HepG2 (cell line): Measurements from ENCODE around the gene STX10. TPM values are rescaled to one million over a fixed set of nuclear protein-coding genes. Genes with fewer than 3 reads are reported as not detected.

ENCODE experiments used
- BCL6 ChIP-seq: IDR thresholded peaks from 2 replicates; pipeline ENCODE4 v1.6.1; 2016; ENCODE audit warnings: missing genetic modification reagents, missing compliant biosample characterization
- CHD2 ChIP-seq: IDR thresholded peaks from 2 replicates; pipeline ENCODE4 v1.6.1; 2011; ENCODE audit warnings: low read depth, low read length, improper control_type of control experiment
- ETV5 ChIP-seq: IDR thresholded peaks from 2 replicates; pipeline ENCODE4 v1.6.1; 2018; ENCODE audit warnings: missing biosample characterization, missing genetic modification reagents, inconsistent platforms, borderline replicate concordance
- ETV6 ChIP-seq: sonication (generic); formaldehyde crosslinking; conservative IDR thresholded peaks from 2 replicates; pipeline ENCODE4 v1.4.0; 2020; ENCODE audit warnings: missing genetic modification reagents
- GABPA ChIP-seq, 2 experiments: IDR thresholded peaks; 2 replicates each; pipeline ENCODE4 v1.6.1; 2011 to 2016; ENCODE audit warnings: low read depth in 2 of 2, low read length in 1 of 2, missing biosample characterization in 1 of 2, missing genetic modification characterization in 1 of 2
- ISL2 ChIP-seq: sonication (generic); formaldehyde crosslinking; IDR thresholded peaks from 2 replicates; pipeline ENCODE4 v1.5.0; 2020; ENCODE audit warnings: missing genetic modification reagents
- NR1H2 ChIP-seq: sonication (generic); formaldehyde crosslinking; IDR thresholded peaks from 2 replicates; pipeline ENCODE4 v1.8.1; 2022; ENCODE audit warnings: low read depth, missing genetic modification reagents, borderline replicate concordance
- PRPF4 ChIP-seq: fragments of 200-400 bp; formaldehyde crosslinking; IDR thresholded peaks from 2 replicates; pipeline ENCODE4 v1.6.1; 2016; ENCODE audit warnings: low read length, low read depth; ENCODE audit not compliant: poor library complexity, severe bottlenecking
- SIX4 ChIP-seq: sonication (generic); formaldehyde crosslinking; IDR thresholded peaks from 2 replicates; pipeline ENCODE4 v1.4.0; 2020; ENCODE audit warnings: missing genetic modification reagents
- ZBTB20 ChIP-seq: sonication (generic); formaldehyde crosslinking; IDR thresholded peaks from 2 replicates; pipeline ENCODE4 v1.8.1; 2023; ENCODE audit warnings: missing genetic modification reagents, low read depth, mild to moderate bottlenecking, borderline replicate concordance
- ZBTB42 ChIP-seq: sonication (generic); formaldehyde crosslinking; IDR thresholded peaks from 2 replicates; pipeline ENCODE4 v1.5.0; 2020; ENCODE audit warnings: mild to moderate bottlenecking, missing genetic modification reagents
- ZFP36L1 ChIP-seq: sonication (generic); formaldehyde crosslinking; IDR thresholded peaks from 2 replicates; pipeline ENCODE4 v1.8.0; 2022; ENCODE audit warnings: mild to moderate bottlenecking, missing genetic modification reagents, moderate library complexity
- ZNF12 ChIP-seq: sonication (generic); formaldehyde crosslinking; IDR thresholded peaks from 2 replicates; pipeline ENCODE4 v1.5.0; 2020; ENCODE audit warnings: missing genetic modification reagents
- ZNF224 ChIP-seq: sonication (generic); formaldehyde crosslinking; IDR thresholded peaks from 2 replicates; pipeline ENCODE4 v1.5.0; 2020; ENCODE audit warnings: mild to moderate bottlenecking, missing genetic modification reagents
- ZNF251 ChIP-seq: sonication (generic); formaldehyde crosslinking; IDR thresholded peaks from 2 replicates; pipeline ENCODE4 v1.9.0; 2021; ENCODE audit warnings: mild to moderate bottlenecking, missing genetic modification reagents
- ZNF263 ChIP-seq: sonication (generic); formaldehyde crosslinking; IDR thresholded peaks from 2 replicates; pipeline ENCODE4 v1.4.0; 2020; ENCODE audit warnings: missing genetic modification reagents
- ZNF567 ChIP-seq: sonication (generic); formaldehyde crosslinking; IDR thresholded peaks from 2 replicates; pipeline ENCODE4 v1.8.1; 2023; ENCODE audit warnings: mild to moderate bottlenecking, missing genetic modification reagents, borderline replicate concordance
- ZNF605 ChIP-seq: sonication (generic); formaldehyde crosslinking; IDR thresholded peaks from 2 replicates; pipeline ENCODE4 v1.8.0; 2022; ENCODE audit warnings: mild to moderate bottlenecking, missing genetic modification reagents
- ZNF780A ChIP-seq: sonication (generic); formaldehyde crosslinking; IDR thresholded peaks from 2 replicates; pipeline ENCODE4 v1.8.0; 2022; ENCODE audit warnings: mild to moderate bottlenecking, missing genetic modification reagents, moderate library complexity
- polyA plus RNA-seq, 8 experiments: library from polyadenylated mRNA; depleted of rRNA in 3 of 8; stranded (reverse) in 7 of 8; unstranded in 1 of 8; fragments of >200 nt; fragmentation: Illumina TruSeq in 4 of 8; extraction: Trizol in 4 of 8; gene quantifications; 2 replicates each; pipeline versions ENCODE4 v1.2.1 to v1.2.3, GENCODE V29; 2011 to 2016; ENCODE audit warnings: low read depth in 4 of 8, missing spikeins in 1 of 8, mixed read lengths in 1 of 8; ENCODE audit not compliant: insufficient read depth in 1 of 8
- total RNA-seq, 5 experiments: library from RNA; depleted of rRNA; stranded (reverse); fragments of >200 nt; fragmentation: Illumina TruSeq; extraction: Trizol; gene quantifications; 2 replicates each; pipeline ENCODE4 v1.2.3, GENCODE V29; 2016; ENCODE audit warnings: low read depth in 1 of 5
- TF ChIP-seq, protein P1 (sequence below): sonication (generic); formaldehyde crosslinking; conservative IDR thresholded peaks from 2 replicates; pipeline ENCODE4 v1.4.0; 2020; ENCODE audit warnings: missing genetic modification reagents
- TF ChIP-seq, protein P2 (sequence below): sonication (generic); formaldehyde crosslinking; IDR thresholded peaks from 2 replicates; pipeline ENCODE4 v1.5.1; 2020; ENCODE audit warnings: mild to moderate bottlenecking, missing genetic modification reagents, borderline replicate concordance
- TF ChIP-seq, protein P3 (sequence below): sonication (generic); formaldehyde crosslinking; IDR thresholded peaks from 2 replicates; pipeline ENCODE4 v1.4.0; 2020; ENCODE audit warnings: missing genetic modification reagents

STX10 gene
- total and polyA plus RNA-seq, 2 of the 13 experiments (the other 11 are each of a cell fraction or from before 2014, with no cell fraction given), result 47.9 to 66.4 TPM

DNA sequence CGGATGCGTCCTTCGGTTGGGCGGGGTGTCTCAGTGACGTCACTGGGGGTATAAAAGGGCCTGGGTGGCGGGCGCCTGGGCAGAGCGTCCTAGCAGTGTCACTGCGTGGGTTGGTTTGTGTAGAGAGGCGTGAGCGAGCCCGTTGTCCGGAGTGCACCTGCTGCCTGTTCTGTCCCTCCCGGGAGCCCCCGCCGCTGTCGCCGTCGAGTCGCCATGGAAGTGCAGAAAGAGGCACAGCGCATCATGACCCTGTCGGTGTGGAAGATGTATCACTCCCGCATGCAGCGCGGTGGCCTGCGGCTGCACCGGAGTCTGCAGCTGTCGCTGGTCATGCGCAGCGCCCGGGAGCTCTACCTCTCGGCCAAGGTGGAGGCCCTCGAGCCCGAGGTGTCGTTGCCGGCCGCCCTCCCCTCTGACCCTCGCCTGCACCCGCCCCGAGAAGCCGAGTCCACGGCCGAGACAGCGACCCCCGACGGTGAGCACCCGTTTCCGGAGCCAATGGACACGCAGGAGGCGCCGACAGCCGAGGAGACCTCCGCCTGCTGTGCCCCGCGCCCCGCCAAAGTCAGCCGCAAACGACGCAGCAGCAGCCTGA is 2.9 kb upstream of the STX10 start (continued):
- TF ChIP-seq, protein P1, sequence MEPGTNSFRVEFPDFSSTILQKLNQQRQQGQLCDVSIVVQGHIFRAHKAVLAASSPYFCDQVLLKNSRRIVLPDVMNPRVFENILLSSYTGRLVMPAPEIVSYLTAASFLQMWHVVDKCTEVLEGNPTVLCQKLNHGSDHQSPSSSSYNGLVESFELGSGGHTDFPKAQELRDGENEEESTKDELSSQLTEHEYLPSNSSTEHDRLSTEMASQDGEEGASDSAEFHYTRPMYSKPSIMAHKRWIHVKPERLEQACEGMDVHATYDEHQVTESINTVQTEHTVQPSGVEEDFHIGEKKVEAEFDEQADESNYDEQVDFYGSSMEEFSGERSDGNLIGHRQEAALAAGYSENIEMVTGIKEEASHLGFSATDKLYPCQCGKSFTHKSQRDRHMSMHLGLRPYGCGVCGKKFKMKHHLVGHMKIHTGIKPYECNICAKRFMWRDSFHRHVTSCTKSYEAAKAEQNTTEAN (CRISPR knock-in tag), result 0 out of 2 replicates have a peak, but pooled peaks have one; percentile 57
- TF ChIP-seq PRPF4 (peak; percentile 1), ISL2 (CRISPR knock-in tag) (no peak), SIX4 (CRISPR knock-in tag) (peak; percentile 49; the same call in 1 of the 2 replicates), ZBTB20 (CRISPR knock-in tag) (no peak), NR1H2 (0 out of 2 replicates have a peak, but pooled peaks have one; percentile 32), ZNF567 (CRISPR knock-in tag) (0 out of 2 replicates have a peak, but pooled peaks have one; percentile 77), BCL6 (CRISPR knock-in tag) (peak; percentile 39; the same call in 1 of the 2 replicates), ETV5 (CRISPR knock-in tag) (no peak; the same call in 1 of the 2 replicates), ZFP36L1 (CRISPR knock-in tag) (peak; percentile 7; the same call in 1 of the 2 replicates), ZNF780A (CRISPR knock-in tag) (0 out of 2 replicates have a peak, but pooled peaks have one; percentile 62), ZBTB42 (peak; percentile 44; the same call in 1 of the 2 replicates), ETV6 (CRISPR knock-in tag) (no peak), ZNF12 (no peak), CHD2 (no peak), ZNF605 (CRISPR knock-in tag) (no peak), ZNF263 (CRISPR knock-in tag) (no peak), ZNF224 (CRISPR knock-in tag) (no peak), ZNF251 (CRISPR knock-in tag) (no peak), GABPA (IDR thresholded peaks at IDR 0.05; ENCODE audit: low read depth, low read length) (0 out of 2 replicates have a peak, but pooled peaks have one; percentile 1), GABPA (CRISPR knock-in tag; IDR thresholded peaks at IDR 0.05; ENCODE audit: low read depth) (peak; percentile 75)
- TF ChIP-seq, protein P2, sequence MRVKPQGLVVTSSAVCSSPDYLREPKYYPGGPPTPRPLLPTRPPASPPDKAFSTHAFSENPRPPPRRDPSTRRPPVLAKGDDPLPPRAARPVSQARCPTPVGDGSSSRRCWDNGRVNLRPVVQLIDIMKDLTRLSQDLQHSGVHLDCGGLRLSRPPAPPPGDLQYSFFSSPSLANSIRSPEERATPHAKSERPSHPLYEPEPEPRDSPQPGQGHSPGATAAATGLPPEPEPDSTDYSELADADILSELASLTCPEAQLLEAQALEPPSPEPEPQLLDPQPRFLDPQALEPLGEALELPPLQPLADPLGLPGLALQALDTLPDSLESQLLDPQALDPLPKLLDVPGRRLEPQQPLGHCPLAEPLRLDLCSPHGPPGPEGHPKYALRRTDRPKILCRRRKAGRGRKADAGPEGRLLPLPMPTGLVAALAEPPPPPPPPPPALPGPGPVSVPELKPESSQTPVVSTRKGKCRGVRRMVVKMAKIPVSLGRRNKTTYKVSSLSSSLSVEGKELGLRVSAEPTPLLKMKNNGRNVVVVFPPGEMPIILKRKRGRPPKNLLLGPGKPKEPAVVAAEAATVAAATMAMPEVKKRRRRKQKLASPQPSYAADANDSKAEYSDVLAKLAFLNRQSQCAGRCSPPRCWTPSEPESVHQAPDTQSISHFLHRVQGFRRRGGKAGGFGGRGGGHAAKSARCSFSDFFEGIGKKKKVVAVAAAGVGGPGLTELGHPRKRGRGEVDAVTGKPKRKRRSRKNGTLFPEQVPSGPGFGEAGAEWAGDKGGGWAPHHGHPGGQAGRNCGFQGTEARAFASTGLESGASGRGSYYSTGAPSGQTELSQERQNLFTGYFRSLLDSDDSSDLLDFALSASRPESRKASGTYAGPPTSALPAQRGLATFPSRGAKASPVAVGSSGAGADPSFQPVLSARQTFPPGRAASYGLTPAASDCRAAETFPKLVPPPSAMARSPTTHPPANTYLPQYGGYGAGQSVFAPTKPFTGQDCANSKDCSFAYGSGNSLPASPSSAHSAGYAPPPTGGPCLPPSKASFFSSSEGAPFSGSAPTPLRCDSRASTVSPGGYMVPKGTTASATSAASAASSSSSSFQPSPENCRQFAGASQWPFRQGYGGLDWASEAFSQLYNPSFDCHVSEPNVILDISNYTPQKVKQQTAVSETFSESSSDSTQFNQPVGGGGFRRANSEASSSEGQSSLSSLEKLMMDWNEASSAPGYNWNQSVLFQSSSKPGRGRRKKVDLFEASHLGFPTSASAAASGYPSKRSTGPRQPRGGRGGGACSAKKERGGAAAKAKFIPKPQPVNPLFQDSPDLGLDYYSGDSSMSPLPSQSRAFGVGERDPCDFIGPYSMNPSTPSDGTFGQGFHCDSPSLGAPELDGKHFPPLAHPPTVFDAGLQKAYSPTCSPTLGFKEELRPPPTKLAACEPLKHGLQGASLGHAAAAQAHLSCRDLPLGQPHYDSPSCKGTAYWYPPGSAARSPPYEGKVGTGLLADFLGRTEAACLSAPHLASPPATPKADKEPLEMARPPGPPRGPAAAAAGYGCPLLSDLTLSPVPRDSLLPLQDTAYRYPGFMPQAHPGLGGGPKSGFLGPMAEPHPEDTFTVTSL, result no peak
- TF ChIP-seq, protein P3, sequence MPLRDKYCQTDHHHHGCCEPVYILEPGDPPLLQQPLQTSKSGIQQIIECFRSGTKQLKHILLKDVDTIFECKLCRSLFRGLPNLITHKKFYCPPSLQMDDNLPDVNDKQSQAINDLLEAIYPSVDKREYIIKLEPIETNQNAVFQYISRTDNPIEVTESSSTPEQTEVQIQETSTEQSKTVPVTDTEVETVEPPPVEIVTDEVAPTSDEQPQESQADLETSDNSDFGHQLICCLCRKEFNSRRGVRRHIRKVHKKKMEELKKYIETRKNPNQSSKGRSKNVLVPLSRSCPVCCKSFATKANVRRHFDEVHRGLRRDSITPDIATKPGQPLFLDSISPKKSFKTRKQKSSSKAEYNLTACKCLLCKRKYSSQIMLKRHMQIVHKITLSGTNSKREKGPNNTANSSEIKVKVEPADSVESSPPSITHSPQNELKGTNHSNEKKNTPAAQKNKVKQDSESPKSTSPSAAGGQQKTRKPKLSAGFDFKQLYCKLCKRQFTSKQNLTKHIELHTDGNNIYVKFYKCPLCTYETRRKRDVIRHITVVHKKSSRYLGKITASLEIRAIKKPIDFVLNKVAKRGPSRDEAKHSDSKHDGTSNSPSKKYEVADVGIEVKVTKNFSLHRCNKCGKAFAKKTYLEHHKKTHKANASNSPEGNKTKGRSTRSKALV, result 0 out of 2 replicates have a peak, but pooled peaks have one; percentile 72
